Mucosa of stomach (tissue), 1 donor: ENCODE results near the gene ATP8A2.
"Not testable (repeated sequence)": the region's sequence is repeated elsewhere in the genome, so short reads cannot be mapped to it uniquely, and the experiment has no call there.

ENCODE experiments used
- H3K27me3 ChIP-seq: one replicate; pipeline ENCODE4 v1.7.0; 2013; ENCODE audit warnings: mild to moderate bottlenecking, low read length; ENCODE audit not compliant: control insufficient read depth, insufficient read depth
- H3K36me3 ChIP-seq: one replicate; pipeline ENCODE4 v1.7.0; 2013; ENCODE audit warnings: low read length; ENCODE audit not compliant: control insufficient read depth, insufficient read depth
- H3K4me1 ChIP-seq: one replicate; pipeline ENCODE4 v1.7.0; 2013; ENCODE audit warnings: mild to moderate bottlenecking, low read length; ENCODE audit not compliant: control insufficient read depth, insufficient read depth
- H3K4me3 ChIP-seq: one replicate; pipeline ENCODE4 v1.7.0; 2013; ENCODE audit warnings: low read length
- H3K9ac ChIP-seq: one replicate; pipeline ENCODE4 v1.7.0; 2013; ENCODE audit warnings: mild to moderate bottlenecking, low read length, moderate library complexity
- H3K9me3 ChIP-seq: one replicate; pipeline ENCODE4 v1.7.0; 2013; ENCODE audit warnings: mild to moderate bottlenecking, low read length, moderate library complexity; ENCODE audit not compliant: control insufficient read depth
- donor health status: Pancreatic carcinoma.

Gene ATP8A2

GRCh38 chr13:25945596-25945995, 573.8 kb downstream of the ATP8A2 start:
- Histone ChIP-seq H3K36me3 (no peaks in the 10 kb centered on the region), H3K27me3 (no peaks in the 10 kb centered on the region), H3K4me3 (no peak overlapping the region), H3K4me1 (no peaks in the 10 kb centered on the region), H3K9ac (no peak overlapping the region), H3K9me3 (no peaks in the 10 kb centered on the region)

DNA sequence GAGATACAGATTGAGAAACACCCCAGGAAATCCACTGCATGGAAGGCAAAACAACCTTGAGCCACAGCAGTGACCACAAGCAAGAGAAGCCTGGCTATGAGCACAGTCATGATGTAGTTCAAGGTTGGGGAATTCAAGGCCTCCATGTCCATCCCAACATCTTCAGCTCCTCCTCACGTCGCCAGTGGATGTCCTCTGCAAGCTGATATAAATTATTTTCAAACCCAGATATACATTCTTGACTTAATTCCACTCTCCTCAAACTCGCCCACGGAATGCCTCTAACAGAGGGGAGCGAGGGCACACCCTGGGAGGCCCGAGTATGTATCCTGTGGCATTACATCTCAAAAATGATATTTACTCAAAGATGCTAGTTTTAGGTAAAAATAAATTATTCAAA, 574.5 kb downstream of the ATP8A2 start:
- Histone ChIP-seq H3K9ac (no peak overlapping the region), H3K36me3 (no peaks in the 10 kb centered on the region), H3K27me3 (no peaks in the 10 kb centered on the region), H3K4me1 (no peaks in the 10 kb centered on the region), H3K4me3 (no peak overlapping the region), H3K9me3 (no peaks in the 10 kb centered on the region)

DNA sequence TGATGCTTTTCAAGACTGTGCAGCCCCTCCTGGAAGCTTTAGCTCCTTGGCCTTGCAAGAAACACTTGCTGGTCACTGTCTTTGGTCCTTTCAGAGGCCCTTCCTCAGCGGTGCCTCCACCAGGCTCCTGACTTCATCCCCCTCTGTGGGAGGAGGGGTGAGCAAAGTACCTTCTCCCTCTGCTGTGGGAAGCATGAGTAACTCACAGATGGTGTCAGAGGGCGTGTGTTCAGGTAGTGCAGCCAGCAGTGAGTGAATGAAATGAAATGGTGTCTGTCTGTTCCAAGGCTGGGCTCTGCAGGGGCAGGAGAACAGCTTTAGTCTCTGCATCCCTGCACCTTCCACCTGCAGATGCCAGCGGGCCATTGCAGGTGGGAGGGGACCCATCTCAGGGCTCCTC, 577.1 kb downstream of the ATP8A2 start:
- H3K4me1 ChIP-seq = peaks cover 5% of the 10 kb centered on the region
- H3K36me3 ChIP-seq = no peaks in the 10 kb centered on the region
- no peaks in the 10 kb centered on the region for H3K9me3 ChIP-seq
- no peak overlapping the region for H3K4me3 ChIP-seq
- no peak overlapping the region for H3K9ac ChIP-seq
- H3K27me3 ChIP-seq = no peaks in the 10 kb centered on the region

DNA sequence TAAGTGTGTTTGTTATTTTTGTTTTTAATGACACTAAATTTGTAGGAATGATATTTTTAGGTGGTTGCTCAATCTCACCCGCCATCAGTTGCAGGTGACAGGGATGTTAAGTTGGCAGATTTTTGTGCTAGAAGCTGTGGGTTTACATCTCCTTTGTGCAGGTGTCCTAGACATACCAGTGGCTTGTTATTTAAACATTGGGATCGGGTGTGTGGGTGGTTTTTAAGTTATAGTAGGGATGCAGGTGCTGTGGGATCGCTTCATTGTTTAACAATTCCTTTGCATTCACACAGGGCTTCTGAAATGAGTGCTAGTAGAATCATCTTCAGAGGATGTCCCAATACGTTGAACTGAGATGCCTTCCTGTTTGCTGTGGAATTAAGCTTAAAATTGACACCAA, 580.1 kb downstream of the ATP8A2 start:
- Histone ChIP-seq H3K9ac (no peak overlapping the region), H3K4me3 (no peak overlapping the region), H3K4me1 (peaks cover 15% of the 10 kb centered on the region), H3K9me3 (no peaks in the 10 kb centered on the region), H3K27me3 (no peaks in the 10 kb centered on the region), H3K36me3 (no peaks in the 10 kb centered on the region)

- peaks cover 15% of the 10 kb centered on the region for H3K4me1 ChIP-seq
- not testable (repeated sequence) for H3K9me3 ChIP-seq, H3K36me3 ChIP-seq, H3K4me3 ChIP-seq, H3K9ac ChIP-seq, H3K27me3 ChIP-seq
Observed at GRCh38 chr13:25954080-25954479, 582.3 kb downstream of the ATP8A2 start.

- peaks cover 15% of the 10 kb centered on the region for H3K4me1 ChIP-seq
- not testable (repeated sequence) for H3K9me3 ChIP-seq, H3K4me3 ChIP-seq
Observed at GRCh38 chr13:25954943-25955342, 583.2 kb downstream of the ATP8A2 start.

GRCh38 chr13:25958986-25959385, 587.2 kb downstream of the ATP8A2 start:
- H3K4me3 ChIP-seq = no peak overlapping the region
- no peak overlapping the region for H3K9ac ChIP-seq
- H3K27me3 ChIP-seq = no peaks in the 10 kb centered on the region
- H3K36me3 ChIP-seq = no peaks in the 10 kb centered on the region
- no peaks in the 10 kb centered on the region for H3K9me3 ChIP-seq
- peaks cover 10% of the 10 kb centered on the region for H3K4me1 ChIP-seq

More at GRCh38 chr13:25954943-25955342, 583.2 kb downstream of the ATP8A2 start:
- not testable (repeated sequence) for H3K27me3 ChIP-seq, H3K36me3 ChIP-seq, H3K9ac ChIP-seq

DNA sequence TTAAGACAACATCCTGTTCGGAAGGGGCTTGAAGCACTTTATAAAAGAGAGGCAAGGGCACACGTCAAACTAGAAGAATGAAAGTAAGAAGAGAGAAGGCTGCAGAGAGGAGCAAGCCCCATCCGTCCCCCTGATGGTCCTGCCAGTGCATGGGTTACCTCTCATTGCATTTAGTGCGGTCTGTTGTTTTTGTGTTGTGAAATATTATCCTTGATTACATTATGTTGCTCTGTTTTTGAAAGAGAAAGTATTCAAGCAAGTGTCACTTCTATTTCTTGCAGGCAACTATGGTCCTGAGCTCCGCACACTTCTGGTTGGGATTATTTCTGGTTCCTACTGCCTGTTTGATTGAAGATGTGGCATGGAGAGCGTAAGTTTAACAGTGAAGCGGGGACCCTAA, 589.5 kb downstream of the ATP8A2 start:
- Histone ChIP-seq H3K36me3 (no peaks in the 10 kb centered on the region), H3K9ac (no peak overlapping the region), H3K4me1 (no peaks in the 10 kb centered on the region), H3K9me3 (no peaks in the 10 kb centered on the region), H3K27me3 (no peaks in the 10 kb centered on the region), H3K4me3 (no peak overlapping the region)

GRCh38 chr13:25963674-25964073, 591.9 kb downstream of the ATP8A2 start:
- H3K36me3 ChIP-seq = no peaks in the 10 kb centered on the region
- H3K4me3 ChIP-seq = no peak overlapping the region
- no peaks in the 10 kb centered on the region for H3K9me3 ChIP-seq
- H3K4me1 ChIP-seq = no peaks in the 10 kb centered on the region
- H3K27me3 ChIP-seq = no peaks in the 10 kb centered on the region
- no peak overlapping the region for H3K9ac ChIP-seq

DNA sequence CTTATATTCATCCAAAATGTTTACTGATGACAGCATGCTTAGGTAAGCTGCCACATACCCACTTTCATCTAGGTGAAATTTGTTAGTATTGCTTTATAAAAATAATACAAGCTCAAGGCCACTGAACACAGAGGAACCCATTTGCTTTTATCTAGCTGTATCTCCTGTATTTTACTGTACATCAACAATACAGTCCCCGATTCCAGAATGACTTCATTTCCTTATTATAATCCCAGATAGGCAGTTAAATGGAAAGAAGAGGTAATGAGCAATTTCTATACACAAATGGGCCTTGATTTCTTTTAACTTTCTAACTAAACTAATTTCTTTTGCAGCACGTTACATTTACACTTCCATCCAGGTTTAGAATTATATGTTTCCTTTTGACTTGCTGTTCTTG, 593.8 kb downstream of the ATP8A2 start:
- H3K36me3 ChIP-seq = no peaks in the 10 kb centered on the region

GRCh38 chr13:25966086-25966485, 594.3 kb downstream of the ATP8A2 start:
- Histone ChIP-seq H3K9me3 (no peaks in the 10 kb centered on the region), H3K4me1 (peaks cover 1% of the 10 kb centered on the region), H3K36me3 (no peaks in the 10 kb centered on the region), H3K27me3 (no peaks in the 10 kb centered on the region), H3K9ac (no peak overlapping the region), H3K4me3 (no peak overlapping the region)

More for the DNA sequence above, 593.8 kb downstream of the ATP8A2 start:
- Histone ChIP-seq H3K27me3 (no peaks in the 10 kb centered on the region), H3K4me3 (no peak overlapping the region), H3K9me3 (no peaks in the 10 kb centered on the region), H3K9ac (no peak overlapping the region), H3K4me1 (no peaks in the 10 kb centered on the region)

DNA sequence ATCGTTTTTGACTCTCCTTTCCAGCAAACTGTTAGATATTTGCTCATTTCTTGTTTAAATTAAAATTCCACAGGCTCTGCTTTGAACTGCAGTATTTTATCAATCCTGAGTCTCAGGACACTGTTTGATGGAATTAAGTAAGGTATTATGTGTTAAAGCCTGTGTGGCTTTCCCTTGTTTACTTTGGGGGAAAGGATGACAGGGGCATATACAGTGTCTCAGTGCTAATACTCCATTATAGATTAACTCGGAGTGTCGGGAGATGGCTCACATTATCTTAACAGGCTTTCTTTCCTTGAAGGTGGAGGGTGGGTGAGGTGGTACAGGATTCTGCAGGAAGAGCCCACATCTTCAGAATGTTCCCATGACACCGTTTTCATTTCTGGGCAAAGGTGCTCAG, 595.4 kb downstream of the ATP8A2 start:
- no peak overlapping the region for H3K9ac ChIP-seq
- no peaks in the 10 kb centered on the region for H3K9me3 ChIP-seq
- H3K27me3 ChIP-seq = no peaks in the 10 kb centered on the region
- no peaks in the 10 kb centered on the region for H3K36me3 ChIP-seq
- H3K4me3 ChIP-seq = no peak overlapping the region
- peaks cover 9% of the 10 kb centered on the region for H3K4me1 ChIP-seq

DNA sequence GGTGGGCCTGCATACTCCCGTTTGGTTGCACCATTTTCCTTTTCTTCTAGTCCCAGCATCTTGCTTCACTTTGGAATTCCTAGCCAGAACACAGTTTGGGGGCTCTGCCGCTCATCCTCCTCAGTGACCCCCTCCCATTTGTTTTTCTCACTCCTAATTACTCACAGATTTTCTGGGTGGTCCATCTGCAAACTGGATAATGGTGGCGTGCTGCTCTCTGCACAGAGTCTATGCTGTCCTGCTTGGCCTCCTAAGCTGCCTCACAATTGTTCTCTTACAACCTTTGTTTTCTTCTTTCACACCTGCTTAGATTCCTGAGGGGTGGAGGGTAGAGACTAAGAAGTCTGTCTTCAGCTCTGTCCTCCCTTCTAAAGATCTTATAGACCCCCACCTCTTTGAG, 599.3 kb downstream of the ATP8A2 start:
- no peaks in the 10 kb centered on the region for H3K36me3 ChIP-seq
- H3K9ac ChIP-seq = no peak overlapping the region
- no peak overlapping the region for H3K4me3 ChIP-seq
- H3K27me3 ChIP-seq = no peaks in the 10 kb centered on the region
- no peaks in the 10 kb centered on the region for H3K9me3 ChIP-seq
- H3K4me1 ChIP-seq = peaks cover 9% of the 10 kb centered on the region
